Measurements from ENCODE around the gene PIGH. TPM values are rescaled to one million over a fixed set of nuclear protein-coding genes. Genes with fewer than 3 reads are reported as not detected.

Gene PIGH
- total and polyA plus RNA-seq, 2 of the 13 experiments (the other 11 are each of a cell fraction or from before 2014, with no cell fraction given): 30.0 to 43.5 TPM

GRCh38 chr14:67599698-67600561 is at the start of gene PIGH (continued):
- TF ChIP-seq RERE (CRISPR knock-in tag; IDR thresholded peaks at IDR 0.05; ENCODE audit: low read depth): no peak
- TF ChIP-seq JUNB (CRISPR knock-in tag; IDR thresholded peaks at IDR 0.05; ENCODE audit: borderline replicate concordance): no peak
- no peak for TF ChIP-seq E2F2 (CRISPR knock-in tag; IDR thresholded peaks at IDR 0.05; ENCODE audit: borderline replicate concordance)
- no peak for TF ChIP-seq PRPF4 (IDR thresholded peaks at IDR 0.05; ENCODE audit: low read depth, low read length, poor library complexity, severe bottlenecking)
- TF ChIP-seq ZNF713 (CRISPR knock-in tag; IDR thresholded peaks at IDR 0.05): no peak
- TF ChIP-seq TFE3 (CRISPR knock-in tag; IDR thresholded peaks at IDR 0.05): no peak
- no peak for TF ChIP-seq ZNF10 (CRISPR knock-in tag; IDR thresholded peaks at IDR 0.05; ENCODE audit: borderline replicate concordance, low read depth)
- no peak for TF ChIP-seq KDM4B (CRISPR knock-in tag; IDR thresholded peaks at IDR 0.05)
- TF ChIP-seq RXRB (CRISPR knock-in tag; IDR thresholded peaks at IDR 0.05; ENCODE audit: borderline replicate concordance): 0 out of 2 replicates have a peak, but pooled peaks have one; percentile 33
- no peak for TF ChIP-seq ZNF530 (CRISPR knock-in tag; IDR thresholded peaks at IDR 0.05; ENCODE audit: low read depth)
- TF ChIP-seq NR0B2 (CRISPR knock-in tag; IDR thresholded peaks at IDR 0.05): no peak
- no peak for TF ChIP-seq ZNF678 (CRISPR knock-in tag; IDR thresholded peaks at IDR 0.05)
- no peak for TF ChIP-seq ZSCAN29 (CRISPR knock-in tag; conservative IDR thresholded peaks at IDR 0.05)
- 0 out of 2 replicates have a peak, but pooled peaks have one; percentile 41 for TF ChIP-seq MIXL1 (CRISPR knock-in tag; IDR thresholded peaks at IDR 0.05)
- no peak for TF ChIP-seq NFRKB (IDR thresholded peaks at IDR 0.05)
- peak; percentile 71; the same call in 1 of the 2 replicates for TF ChIP-seq HOXA9 (CRISPR knock-in tag; IDR thresholded peaks at IDR 0.05; ENCODE audit: borderline replicate concordance)
- TF ChIP-seq MED13 (CRISPR knock-in tag; IDR thresholded peaks at IDR 0.05): no peak
- TF ChIP-seq ZNF160 (CRISPR knock-in tag; IDR thresholded peaks at IDR 0.05): peak; percentile 52; the same call in 1 of the 2 replicates
- peak; percentile 73; the same call in 1 of the 2 replicates for TF ChIP-seq ELF4 (CRISPR knock-in tag; IDR thresholded peaks at IDR 0.05; ENCODE audit: borderline replicate concordance)

Measured in HepG2 (cell line).